Lower lobe of right lung (tissue), 2 donors: ENCODE data around the gene FBXO3. TPM values are rescaled to one million over a fixed set of nuclear protein-coding genes. Genes with fewer than 3 reads are reported as not detected.
"Not testable (repeated sequence)": the region's sequence is repeated elsewhere in the genome, so short reads cannot be mapped to it uniquely, and the experiment has no call there.

Source experiments
- ATAC-seq, 2 donors: fragments of 200-7000 bp; cut with Tn5 transposase; one replicate each; pipeline ENCODE4 v1.9.1; 2020 to 2022; ENCODE audit warnings: mild to moderate bottlenecking in 2 of 2, moderate library complexity in 2 of 2
- DNase-seq: peaks from one replicate; pipeline ENCODE4 v3.0.0-alpha.2; 2020
- H3K27ac ChIP-seq: fragments of 200-600 bp; one replicate; pipeline ENCODE4 v1.8.0; 2022
- H3K27me3 ChIP-seq: fragments of 200-600 bp; one replicate; pipeline ENCODE4 v1.8.0; 2022; ENCODE audit warnings: low read depth
- H3K36me3 ChIP-seq: fragments of 200-600 bp; one replicate; pipeline ENCODE4 v1.8.0; 2022; ENCODE audit warnings: mild to moderate bottlenecking
- H3K4me1 ChIP-seq: fragments of 200-600 bp; one replicate; pipeline ENCODE4 v1.8.0; 2022
- H3K4me3 ChIP-seq: fragments of 200-600 bp; one replicate; pipeline ENCODE4 v1.8.0; 2022; ENCODE audit warnings: mild to moderate bottlenecking
- H3K9me3 ChIP-seq: fragments of 200-600 bp; one replicate; pipeline ENCODE4 v1.8.0; 2022
- CTCF ChIP-seq: fragments of 200-600 bp; IDR thresholded peaks from one replicate; pipeline ENCODE4 v1.8.0; 2022; ENCODE audit warnings: antibody characterized with exemption, mild to moderate bottlenecking
- intact Hi-C: fragments of 100-400 bp; cut with DNase I; formaldehyde crosslinking; loops from one replicate; pipeline ENCODE4 v1.11.0; 2022
- total RNA-seq: library from RNA; stranded (reverse); fragmentation: NEBNext Ultra II Directional; extraction: Animal tissue kit (Norgen Biotek cat#: 25700); gene quantifications from one replicate; pipeline ENCODE4 v1.2.1, GENCODE V29; 2021
- donor health status: DM: no; HTN: yes; CAD: no; lungs with severe emphysema.

FBXO3 gene
- total RNA-seq, 1 donor from 2014 or later, result 32.6 TPM

- DNase-seq, result no peak
- Histone ChIP-seq H3K27ac (peak overlapping the region; percentile 97), H3K9me3 (no peaks in the 10 kb centered on the region), H3K36me3 (peaks cover 14% of the 10 kb centered on the region), H3K4me3 (peak overlapping the region; percentile 98), H3K4me1 (peaks cover 55% of the 10 kb centered on the region), H3K27me3 (no peaks in the 10 kb centered on the region)
- ATAC-seq, result no peak
- TF ChIP-seq CTCF, result no peak
- intact Hi-C loops, result no loop called here
Measured at GRCh38 chr11:33733980-33734379, 40.3 kb downstream of the FBXO3 start.

- peak in 1 of 2 donors; percentile 12 for ATAC-seq
- no peak for TF ChIP-seq CTCF
- no peak for DNase-seq
- peak overlapping the region; percentile 4 for H3K27ac ChIP-seq
- H3K4me3 ChIP-seq, result peak overlapping the region; percentile 22
- peaks cover 14% of the 10 kb centered on the region for H3K36me3 ChIP-seq
- no peaks in the 10 kb centered on the region for H3K9me3 ChIP-seq
- intact Hi-C loops, result no loop called here
- no peaks in the 10 kb centered on the region for H3K27me3 ChIP-seq
- H3K4me1 ChIP-seq, result peaks cover 57% of the 10 kb centered on the region
Measured at GRCh38 chr11:33731723-33732531, 42.4 kb downstream of the FBXO3 start.

- Histone ChIP-seq H3K4me1 (peaks cover 57% of the 10 kb centered on the region), H3K36me3 (peaks cover 14% of the 10 kb centered on the region), H3K27me3 (no peaks in the 10 kb centered on the region), H3K4me3 (peak overlapping the region; percentile 22), H3K27ac (no peak overlapping the region), H3K9me3 (no peaks in the 10 kb centered on the region)
- intact Hi-C loops, result no loop called here
- ATAC-seq (no peak), DNase-seq (no peak)
- no peak for TF ChIP-seq CTCF
Measured at GRCh38 chr11:33730716-33731115, 43.6 kb downstream of the FBXO3 start.

- ATAC-seq, H3K27me3 ChIP-seq, intact Hi-C loops, DNase-seq, H3K4me3 ChIP-seq, H3K27ac ChIP-seq, H3K9me3 ChIP-seq: not testable (repeated sequence)
- Histone ChIP-seq H3K36me3 (peaks cover 14% of the 10 kb centered on the region), H3K4me1 (peaks cover 67% of the 10 kb centered on the region)
Measured at GRCh38 chr11:33729072-33729664, 45.2 kb downstream of the FBXO3 start.

- ATAC-seq, H3K9me3 ChIP-seq, H3K36me3 ChIP-seq, DNase-seq, H3K4me3 ChIP-seq, H3K27me3 ChIP-seq, intact Hi-C loops, H3K27ac ChIP-seq: not testable (repeated sequence)
- H3K4me1 ChIP-seq, result peaks cover 67% of the 10 kb centered on the region
Measured at GRCh38 chr11:33727539-33727938, 46.8 kb downstream of the FBXO3 start.

GRCh38 chr11:33725496-33725895, 48.8 kb downstream of the FBXO3 start:
- intact Hi-C loops, result no loop called here
- Histone ChIP-seq H3K4me1 (peaks cover 66% of the 10 kb centered on the region), H3K27ac (peak overlapping the region; percentile 84), H3K36me3 (peaks cover 20% of the 10 kb centered on the region), H3K27me3 (no peaks in the 10 kb centered on the region), H3K4me3 (no peak overlapping the region), H3K9me3 (no peaks in the 10 kb centered on the region)
- ATAC-seq (no peak), DNase-seq (no peak)
- TF ChIP-seq CTCF, result no peak
